Osteocyte (in vitro differentiated cells): ENCODE data around the gene DPCD. TPM values are rescaled to one million over a fixed set of nuclear protein-coding genes. Genes with fewer than 3 reads are reported as not detected.

Source experiments
- DNase-seq: peaks from one replicate; pipeline ENCODE4 v3.0.0; 2021; ENCODE audit warnings: mixed read lengths; ENCODE audit not compliant: unreplicated experiment; ENCODE audit errors: extremely low spot score
- H3K27ac Mint-ChIP-seq: one replicate; pipeline ENCODE4 v1.8.0; 2021; ENCODE audit warnings: mild to moderate bottlenecking, mixed read lengths; ENCODE audit not compliant: unreplicated experiment
- H3K27me3 Mint-ChIP-seq: one replicate; pipeline ENCODE4 v1.8.0; 2021; ENCODE audit warnings: mixed read lengths; ENCODE audit not compliant: unreplicated experiment
- H3K36me3 Mint-ChIP-seq: one replicate; pipeline ENCODE4 v1.8.0; 2021; ENCODE audit warnings: mixed read lengths; ENCODE audit not compliant: unreplicated experiment
- H3K4me1 Mint-ChIP-seq: one replicate; pipeline ENCODE4 v1.8.0; 2021; ENCODE audit warnings: mixed read lengths; ENCODE audit not compliant: unreplicated experiment
- H3K4me3 Mint-ChIP-seq: one replicate; pipeline ENCODE4 v1.8.0; 2021; ENCODE audit warnings: mild to moderate bottlenecking, moderate library complexity, mixed read lengths; ENCODE audit not compliant: unreplicated experiment
- H3K9me3 Mint-ChIP-seq: one replicate; pipeline ENCODE4 v1.8.0; 2021; ENCODE audit warnings: mixed read lengths; ENCODE audit not compliant: unreplicated experiment
- total RNA-seq: library from RNA; stranded (reverse); gene quantifications from 2 replicates; pipeline ENCODE4 v1.2.1, GENCODE V29; 2021
- TF ChIP-seq, protein P1 (sequence below): fragments of 200-600 bp; sonication (generic); IDR thresholded peaks from 2 replicates; pipeline ENCODE4 v1.5.0; 2021; ENCODE audit warnings: antibody characterized with exemption, mild to moderate bottlenecking, moderate library complexity

DPCD gene
- total RNA-seq, 1 donor from 2014 or later: 15.3 TPM

DNA sequence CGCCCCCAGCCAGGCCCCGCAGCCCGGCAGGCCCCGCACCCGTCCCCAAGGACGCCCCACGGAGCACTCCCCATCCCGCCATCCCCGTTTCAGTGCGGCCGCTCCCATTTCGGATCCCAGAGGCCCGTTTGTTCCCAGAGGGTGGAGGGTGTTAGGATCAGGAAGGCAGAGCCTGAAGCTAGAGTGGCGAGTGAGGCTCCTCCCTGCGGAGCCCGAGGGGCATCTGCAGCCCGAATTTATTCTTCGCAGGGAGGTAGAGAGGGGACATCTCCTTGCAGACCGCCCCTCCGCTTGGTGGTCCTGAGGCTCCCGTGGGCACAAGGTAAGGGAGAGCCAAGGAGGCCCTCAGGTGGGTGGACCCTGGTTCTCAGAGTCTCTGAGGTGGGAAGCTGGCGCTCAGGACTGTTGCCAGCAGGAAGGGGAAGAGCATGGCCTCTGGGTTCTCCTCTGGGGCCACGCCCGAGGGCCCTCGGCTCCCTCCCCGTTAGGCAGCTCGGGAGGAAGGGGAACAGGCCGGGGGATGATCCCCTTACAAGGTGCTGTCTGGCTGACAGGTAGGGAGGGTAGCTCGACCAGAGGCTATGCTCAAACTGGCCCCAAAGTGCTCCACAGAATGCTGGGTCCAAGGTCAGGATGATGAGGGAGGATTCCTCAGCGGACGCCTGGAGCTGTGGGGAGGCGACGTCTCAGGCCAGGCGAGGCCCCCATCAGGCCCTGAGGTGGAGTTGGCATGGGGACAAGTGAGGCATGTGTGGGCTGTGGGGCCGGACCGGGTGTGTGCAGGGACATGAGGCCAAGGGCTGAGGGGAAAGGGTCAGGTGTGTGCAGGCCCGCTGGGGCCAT lies 17.5 kb upstream of the DPCD start:
- Mint-ChIP-seq H3K4me1 (peaks cover 15% of the 10 kb centered on the region), H3K9me3 (no peaks in the 10 kb centered on the region), H3K36me3 (no peaks in the 10 kb centered on the region), H3K27me3 (peaks cover 30% of the 10 kb centered on the region), H3K4me3 (peak overlapping the region; percentile 70), H3K27ac (no peak overlapping the region)
- no peak for DNase-seq
- TF ChIP-seq, protein P1, sequence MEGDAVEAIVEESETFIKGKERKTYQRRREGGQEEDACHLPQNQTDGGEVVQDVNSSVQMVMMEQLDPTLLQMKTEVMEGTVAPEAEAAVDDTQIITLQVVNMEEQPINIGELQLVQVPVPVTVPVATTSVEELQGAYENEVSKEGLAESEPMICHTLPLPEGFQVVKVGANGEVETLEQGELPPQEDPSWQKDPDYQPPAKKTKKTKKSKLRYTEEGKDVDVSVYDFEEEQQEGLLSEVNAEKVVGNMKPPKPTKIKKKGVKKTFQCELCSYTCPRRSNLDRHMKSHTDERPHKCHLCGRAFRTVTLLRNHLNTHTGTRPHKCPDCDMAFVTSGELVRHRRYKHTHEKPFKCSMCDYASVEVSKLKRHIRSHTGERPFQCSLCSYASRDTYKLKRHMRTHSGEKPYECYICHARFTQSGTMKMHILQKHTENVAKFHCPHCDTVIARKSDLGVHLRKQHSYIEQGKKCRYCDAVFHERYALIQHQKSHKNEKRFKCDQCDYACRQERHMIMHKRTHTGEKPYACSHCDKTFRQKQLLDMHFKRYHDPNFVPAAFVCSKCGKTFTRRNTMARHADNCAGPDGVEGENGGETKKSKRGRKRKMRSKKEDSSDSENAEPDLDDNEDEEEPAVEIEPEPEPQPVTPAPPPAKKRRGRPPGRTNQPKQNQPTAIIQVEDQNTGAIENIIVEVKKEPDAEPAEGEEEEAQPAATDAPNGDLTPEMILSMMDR: no peak

DNA sequence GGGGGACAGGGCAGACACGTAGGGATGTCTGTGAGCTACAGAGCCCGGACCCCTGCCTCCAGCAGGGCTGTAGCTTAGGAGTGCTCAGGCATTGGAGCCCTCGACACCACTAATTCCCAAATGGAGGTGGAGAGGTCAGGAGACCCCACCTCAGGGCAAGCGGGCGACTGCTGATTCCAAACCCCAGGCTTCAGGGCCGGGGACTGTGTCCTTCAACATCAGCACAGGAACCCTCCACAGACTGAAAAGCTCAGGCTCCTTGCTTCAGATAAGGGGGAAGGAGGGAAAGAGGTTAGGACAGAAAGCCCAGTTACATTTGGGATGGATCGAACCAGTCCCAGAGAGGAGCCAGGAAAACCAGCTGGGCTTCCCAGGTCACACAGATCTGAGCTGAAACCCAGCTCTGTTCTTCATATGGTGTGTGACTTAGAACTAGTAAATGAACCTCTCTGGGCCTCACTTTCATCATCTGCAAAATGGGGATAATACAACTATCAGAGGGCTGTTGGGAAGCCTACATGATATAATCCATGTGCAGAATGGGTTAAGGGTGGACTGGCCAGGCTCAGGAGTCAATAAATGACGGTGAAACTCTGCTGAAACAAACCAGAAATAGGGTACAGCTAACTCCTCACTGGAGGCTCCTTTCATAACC lies 16.7 kb upstream of the DPCD start:
- Mint-ChIP-seq H3K27me3 (peaks cover 23% of the 10 kb centered on the region), H3K27ac (no peak overlapping the region), H3K9me3 (no peaks in the 10 kb centered on the region), H3K4me3 (no peak overlapping the region), H3K36me3 (no peaks in the 10 kb centered on the region), H3K4me1 (peaks cover 15% of the 10 kb centered on the region)
- DNase-seq: no peak
- TF ChIP-seq, protein P1: no peak

DNA sequence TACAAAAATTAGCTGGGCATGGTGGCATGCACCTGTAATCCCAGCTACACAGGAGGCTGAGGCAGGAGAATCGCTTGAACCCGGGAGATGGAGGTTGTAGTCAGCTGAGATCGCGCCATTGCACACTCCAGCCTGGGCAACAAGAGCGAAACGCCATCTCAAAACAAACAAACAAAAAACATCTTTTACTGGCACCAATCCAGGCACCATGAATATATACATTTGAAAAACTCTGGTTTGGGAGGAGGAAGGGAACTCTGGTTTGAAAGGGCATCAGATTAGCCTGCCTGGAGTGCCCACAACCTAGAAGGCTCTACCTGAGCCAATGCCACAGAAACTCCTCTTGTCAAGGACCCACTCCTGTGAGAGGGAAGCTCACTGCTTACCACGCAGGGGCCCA lies 16.0 kb upstream of the DPCD start:
- Mint-ChIP-seq H3K27me3 (peaks cover 19% of the 10 kb centered on the region), H3K36me3 (no peaks in the 10 kb centered on the region), H3K27ac (no peak overlapping the region), H3K9me3 (no peaks in the 10 kb centered on the region), H3K4me3 (peak overlapping the region; percentile 2), H3K4me1 (peaks cover 13% of the 10 kb centered on the region)
- TF ChIP-seq, protein P1: no peak
- no peak for DNase-seq

DNA sequence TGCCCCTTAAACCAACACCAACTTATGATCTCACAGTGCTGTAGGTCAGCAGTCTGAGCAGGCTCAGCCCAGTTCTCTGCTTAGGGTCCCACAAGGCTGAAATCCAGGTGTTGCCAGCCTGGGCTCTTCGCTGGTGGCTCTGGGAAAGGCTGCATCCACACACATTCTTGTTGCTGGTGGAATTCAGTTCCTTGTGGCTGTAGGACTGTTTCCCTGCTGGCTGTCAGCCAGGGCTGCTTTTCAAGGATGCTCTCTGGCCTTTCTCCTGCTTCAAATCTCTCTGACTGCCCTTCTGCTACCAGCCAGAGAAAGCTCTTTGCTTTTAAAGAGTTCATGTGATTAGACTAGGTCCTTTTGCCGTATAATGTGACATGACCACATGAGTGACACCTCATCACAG lies 15.3 kb upstream of the DPCD start:
- Mint-ChIP-seq H3K27me3 (peaks cover 14% of the 10 kb centered on the region), H3K27ac (no peak overlapping the region)

More for the DNA sequence above, 15.3 kb upstream of the DPCD start:
- Mint-ChIP-seq H3K4me1 (peaks cover 13% of the 10 kb centered on the region), H3K36me3 (no peaks in the 10 kb centered on the region), H3K4me3 (no peak overlapping the region), H3K9me3 (no peaks in the 10 kb centered on the region)
- TF ChIP-seq, protein P1: no peak
- no peak for DNase-seq
